NCI-H345 treated with DMSO at 0.1 percent for 48 hours (cell line): ENCODE data around the gene KRTAP4-11.
"Not testable (repeated sequence)": the region's sequence is repeated elsewhere in the genome, so short reads cannot be mapped to it uniquely, and the experiment has no call there.

Experiments used
- DNase-seq: peaks from one replicate; lab custom pipeline; 2025; ENCODE audit not compliant: unreplicated experiment; lab: John Stamatoyannopoulos, UW

The KRTAP4-11 gene

GRCh38 chr17:41088760-41089352 lies 29.3 kb downstream of the KRTAP4-11 start:
- not testable (repeated sequence) for DNase-seq

- DNase-seq = not testable (repeated sequence)
These were observed 33.9 kb downstream of the KRTAP4-11 start, which contains the start of gene KRTAP4-7 for GRCh38 chr17:41084100-41084856. Gene KRTAP4-7, plus strand, starts transcription at chr17:41084150. Its CDS starts 57 bp downstream, at chr17:41084207.

GRCh38 chr17:41083427-41083826 lies 34.7 kb downstream of the KRTAP4-11 start:
- not testable (repeated sequence) for DNase-seq

GRCh38 chr17:41082626-41083025 lies 35.5 kb downstream of the KRTAP4-11 start:
- no peak for DNase-seq

- no peak for DNase-seq
These were observed 41.4 kb downstream of the KRTAP4-11 start for GRCh38 chr17:41076788-41077187.

GRCh38 chr17:41073676-41074075 lies 44.5 kb downstream of the KRTAP4-11 start:
- no peak for DNase-seq

- DNase-seq = no peak
These were observed 46.4 kb downstream of the KRTAP4-11 start for GRCh38 chr17:41071606-41072360.

GRCh38 chr17:41069031-41069430 lies 49.1 kb downstream of the KRTAP4-11 start:
- no peak for DNase-seq

GRCh38 chr17:41067281-41067680 lies 50.9 kb downstream of the KRTAP4-11 start:
- DNase-seq = no peak
